Ramos (cell line): ENCODE results near the gene KLHDC8B.

Experiments
- in situ Hi-C: fragments of 300-500 bp; cut with MboI; formaldehyde crosslinking; loops from one replicate; pipeline ENCODE4 v1.14.3; 2022; ENCODE audit warnings: low sequenced_read_pairs; ENCODE audit not compliant: unreplicated experiment

KLHDC8B gene

DNA sequence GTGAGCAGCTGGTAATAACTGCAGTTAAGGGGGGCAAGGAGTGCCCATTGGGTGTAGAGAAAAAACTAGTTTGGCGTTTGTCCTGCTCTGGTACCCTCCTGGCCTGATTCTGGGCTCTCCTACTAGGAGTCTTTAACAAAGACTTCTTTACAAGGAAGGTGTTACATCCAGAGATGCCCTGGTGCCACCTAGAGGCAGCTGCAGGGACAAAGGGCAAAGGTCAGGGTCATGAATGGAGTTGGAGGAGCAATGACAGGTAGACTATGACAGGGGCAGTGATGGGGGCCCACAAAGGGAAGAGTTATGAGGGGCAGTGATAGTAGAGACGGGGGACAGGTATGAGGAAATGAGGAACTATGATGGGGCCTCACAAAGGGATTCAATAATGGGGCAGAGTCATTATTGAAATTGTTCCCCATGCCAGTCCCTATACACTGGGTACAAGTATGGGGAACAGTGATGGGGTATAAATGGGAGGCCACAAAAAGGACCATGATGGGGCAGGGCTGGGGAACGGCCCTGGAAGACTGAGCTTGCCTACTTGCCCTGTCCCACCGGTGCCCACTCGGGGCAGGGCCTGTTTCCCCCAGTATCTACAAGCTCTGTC lies 13.2 kb upstream of the KLHDC8B start:
- in situ Hi-C loops, result no loop called here

DNA sequence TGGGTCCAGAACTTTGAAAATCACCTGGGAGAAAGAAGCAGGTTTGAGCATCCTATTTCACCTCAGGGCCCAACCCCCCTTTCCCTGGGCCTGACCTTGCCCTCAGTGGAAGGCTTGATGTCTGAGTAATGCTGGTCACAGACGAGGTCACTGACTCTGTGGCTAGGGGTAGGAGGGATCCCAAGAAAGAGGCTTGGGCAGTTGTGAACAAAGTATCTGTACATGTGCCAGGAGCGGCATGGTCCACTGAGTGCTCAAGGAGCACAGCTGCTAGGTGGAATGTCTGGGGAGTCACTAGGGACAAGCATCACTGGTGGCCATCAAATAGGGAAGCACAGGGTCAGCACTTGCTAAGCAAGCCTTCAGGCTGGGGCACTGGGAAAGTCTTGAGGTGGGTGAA lies 12.6 kb upstream of the KLHDC8B start:
- in situ Hi-C loops, result no loop called here

DNA sequence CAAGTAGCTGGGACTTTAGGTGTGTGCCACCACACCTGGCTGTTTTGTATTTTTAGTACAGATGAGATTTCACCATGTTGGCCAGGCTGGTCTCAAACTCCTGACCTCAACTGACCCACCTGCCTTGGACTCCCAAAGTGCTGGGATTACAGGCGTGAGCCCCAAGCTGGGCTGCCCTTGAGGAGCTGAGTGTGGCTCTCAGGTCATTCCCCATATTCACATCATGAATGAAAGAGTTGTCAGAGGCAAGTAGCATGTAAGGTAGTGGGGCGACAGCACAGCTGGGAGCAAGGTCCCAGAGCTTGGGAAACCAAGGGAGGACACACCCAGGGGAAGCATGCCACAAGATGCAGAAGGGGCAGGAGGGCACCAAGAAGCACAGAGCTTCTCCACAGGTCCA lies 10.2 kb upstream of the KLHDC8B start:
- in situ Hi-C loops, result loop anchor here (10.0 kb wide), 1 partner anchor 294 kb away; no protein-coding TSS in a partner anchor

DNA sequence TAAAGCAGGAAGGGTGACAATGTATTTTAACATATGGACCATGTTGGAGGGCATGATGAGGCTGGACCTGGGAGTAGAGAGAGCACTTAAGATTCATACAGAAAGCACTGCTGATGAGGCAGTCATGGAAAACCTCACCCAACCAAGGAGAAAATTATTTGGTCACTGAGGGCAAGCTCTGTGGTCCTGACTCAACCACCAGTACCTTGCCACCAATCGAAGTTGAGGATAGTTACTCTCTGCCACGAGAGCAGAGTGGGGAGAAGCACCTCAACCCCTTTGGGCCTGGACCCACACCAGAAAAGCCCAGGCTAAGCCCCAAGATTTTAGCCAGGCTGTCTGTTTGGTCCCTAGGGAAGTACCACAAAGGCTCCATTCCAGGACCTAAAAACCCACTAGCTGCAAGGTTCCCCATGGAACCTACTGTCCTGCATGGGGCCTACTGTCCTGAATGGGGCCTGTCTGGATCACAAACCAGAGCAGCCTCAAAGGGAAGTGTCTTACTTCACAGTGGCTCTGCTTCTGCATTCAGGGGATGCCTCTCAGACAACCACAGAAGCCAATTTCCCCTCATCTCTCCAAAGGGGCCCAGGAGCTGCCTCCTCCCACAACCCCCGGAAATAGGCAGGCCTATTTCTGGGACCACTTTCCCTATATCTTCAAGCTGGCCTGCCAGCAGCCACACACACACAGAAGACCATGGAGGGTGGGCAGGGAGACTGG lies 9.4 kb upstream of the KLHDC8B start:
- in situ Hi-C loops, result loop anchor here (10.0 kb wide), 1 partner anchor 293 kb away; no protein-coding TSS in a partner anchor

DNA sequence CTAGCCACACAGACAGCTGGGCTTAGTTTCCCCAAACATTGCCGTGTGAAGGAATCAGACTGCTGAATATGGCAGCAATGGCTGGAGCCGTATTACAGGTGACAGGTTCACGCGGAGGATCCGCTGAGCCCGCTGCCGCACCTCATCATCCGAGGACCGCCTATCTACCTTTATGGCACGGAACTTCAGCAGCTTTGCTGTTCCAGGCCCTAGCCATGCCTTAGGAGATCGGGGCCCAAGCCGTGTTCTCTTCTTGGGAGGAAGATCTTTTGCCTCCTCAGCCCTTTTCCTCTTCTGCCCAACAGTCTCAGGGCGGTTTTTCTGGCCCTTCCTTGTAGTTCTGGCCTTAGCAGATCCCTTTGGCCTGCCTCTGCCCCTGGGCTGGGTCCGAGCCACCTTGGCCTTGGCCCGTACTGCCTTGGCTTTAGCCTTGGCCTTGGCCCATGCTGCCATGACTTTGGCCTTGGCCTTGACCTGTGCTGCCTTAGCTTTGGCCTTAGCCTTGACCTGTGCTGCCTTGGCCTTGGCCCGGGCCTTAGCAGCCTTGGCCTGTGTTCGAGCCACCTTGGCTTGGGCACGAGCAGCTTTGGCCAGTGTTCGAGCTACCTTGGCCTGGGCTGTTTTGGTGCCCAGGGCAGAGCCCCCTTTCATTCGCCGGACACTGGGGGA lies 8.5 kb upstream of the KLHDC8B start:
- in situ Hi-C loops, result loop anchor here (10.0 kb wide), 1 partner anchor 292 kb away; no protein-coding TSS in a partner anchor

DNA sequence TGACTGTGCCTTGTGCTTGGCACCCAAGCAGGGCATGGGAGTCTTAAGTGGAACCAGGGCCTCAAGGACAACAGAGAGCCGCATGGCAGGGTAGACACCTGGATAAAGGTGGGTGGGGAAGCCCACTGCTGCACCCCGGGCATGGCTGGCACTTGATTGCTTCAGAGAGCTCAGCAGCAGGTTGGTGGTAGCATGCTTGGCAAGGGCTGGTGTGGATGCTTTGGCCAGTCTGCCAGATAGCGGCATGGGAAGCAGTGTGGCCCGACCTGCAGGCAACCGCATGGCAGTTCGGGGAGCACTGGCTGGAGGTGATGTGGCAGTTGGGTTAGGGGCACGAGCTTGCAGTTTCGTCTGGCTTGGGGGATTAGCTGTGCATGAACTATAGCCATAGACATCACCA lies 7.8 kb upstream of the KLHDC8B start:
- in situ Hi-C loops, result loop anchor here (10.0 kb wide), 1 partner anchor 291 kb away; no protein-coding TSS in a partner anchor

DNA sequence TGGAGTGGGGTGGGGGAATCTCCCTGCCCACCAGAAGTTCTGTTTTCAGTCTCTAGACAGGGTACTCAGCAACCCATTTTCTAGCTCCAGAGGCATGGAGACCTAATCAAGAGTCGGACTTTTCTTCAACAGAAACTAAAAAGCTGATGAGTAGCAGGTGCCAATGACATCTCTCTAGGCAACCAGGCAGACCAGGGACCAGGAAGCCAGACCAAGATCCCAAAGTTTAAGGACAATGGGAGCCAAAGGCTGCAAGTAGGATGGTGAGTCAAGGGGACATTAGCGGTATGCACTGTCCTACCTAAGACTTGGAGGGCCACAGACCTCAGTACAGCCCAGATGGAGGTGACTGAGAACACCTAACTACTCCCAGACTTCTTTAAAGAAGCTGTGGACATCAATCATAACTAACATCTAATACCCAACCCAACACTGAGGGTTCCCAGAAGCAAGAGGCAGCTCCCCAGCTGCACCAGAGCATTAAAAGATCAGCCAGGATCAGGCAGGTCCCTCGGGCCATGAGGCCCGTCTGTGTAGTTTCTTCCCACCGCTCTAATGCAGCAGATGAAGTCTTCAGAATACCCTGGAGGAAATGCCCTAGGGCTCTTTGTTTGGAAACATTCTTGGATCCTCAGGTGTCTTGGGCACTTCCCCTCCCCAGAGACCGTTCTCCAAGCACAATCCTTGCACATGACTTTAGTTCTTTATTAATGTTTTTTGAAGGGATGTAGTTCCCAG lies 6.2 kb upstream of the KLHDC8B start:
- in situ Hi-C loops, result loop anchor here (10.0 kb wide), 1 partner anchor 290 kb away; no protein-coding TSS in a partner anchor

DNA sequence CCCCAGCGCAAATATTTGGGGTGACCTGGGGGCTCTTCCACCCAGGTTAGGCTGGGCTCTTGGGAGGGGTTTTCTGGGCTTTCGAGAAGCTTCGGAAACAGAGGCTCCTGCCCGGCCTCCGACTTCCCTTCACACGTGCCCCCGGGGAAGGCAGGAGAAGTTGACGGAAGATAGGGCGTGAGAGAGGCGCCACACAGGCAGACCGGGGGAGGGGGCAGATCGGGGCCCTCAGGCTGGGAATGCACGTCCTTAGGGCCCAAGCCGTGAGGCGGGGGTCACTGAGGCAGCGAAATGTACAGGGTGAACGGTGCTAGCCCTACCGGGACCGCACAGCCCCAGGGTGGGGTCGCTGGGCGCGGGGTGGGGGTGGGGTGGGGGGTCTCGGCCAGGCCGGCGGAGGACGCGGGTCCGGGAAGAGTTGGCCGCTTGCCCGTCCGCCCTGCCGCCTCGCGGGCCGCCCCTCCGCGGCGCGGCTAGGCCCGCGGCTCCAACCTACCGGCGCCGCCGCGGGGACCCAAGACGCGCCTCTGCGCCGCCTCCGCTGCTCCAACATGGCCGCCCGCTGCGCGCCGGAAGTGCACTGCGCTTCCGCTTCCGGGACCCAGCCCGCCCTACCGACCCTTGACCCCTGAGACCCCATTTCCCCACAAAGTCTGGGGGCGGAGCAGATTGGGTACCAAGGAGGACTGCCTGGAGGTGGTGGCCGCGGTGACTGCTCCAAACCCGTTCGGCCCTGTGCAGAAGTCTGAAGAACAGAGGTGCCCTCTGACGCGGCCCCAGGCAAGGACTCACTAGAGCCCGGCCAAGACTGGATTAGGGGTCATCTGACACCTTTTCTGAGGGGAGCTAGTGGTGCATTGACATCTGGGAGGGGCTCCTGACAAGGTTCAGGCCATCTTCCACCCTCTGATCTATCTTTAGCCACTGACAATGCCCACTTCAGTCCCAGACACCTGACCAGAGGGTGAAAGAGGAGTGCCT lies 5.3 kb upstream of the KLHDC8B start, which contains the start of gene CCDC71:
TSS of gene CCDC71 (minus strand) at position 561 of the 981 bp plus-strand sequence. CDS start 2,123 bp downstream, outside the sequence.
- in situ Hi-C loops, result loop anchor here (10.0 kb wide), 1 partner anchor 289 kb away; no protein-coding TSS in a partner anchor

DNA sequence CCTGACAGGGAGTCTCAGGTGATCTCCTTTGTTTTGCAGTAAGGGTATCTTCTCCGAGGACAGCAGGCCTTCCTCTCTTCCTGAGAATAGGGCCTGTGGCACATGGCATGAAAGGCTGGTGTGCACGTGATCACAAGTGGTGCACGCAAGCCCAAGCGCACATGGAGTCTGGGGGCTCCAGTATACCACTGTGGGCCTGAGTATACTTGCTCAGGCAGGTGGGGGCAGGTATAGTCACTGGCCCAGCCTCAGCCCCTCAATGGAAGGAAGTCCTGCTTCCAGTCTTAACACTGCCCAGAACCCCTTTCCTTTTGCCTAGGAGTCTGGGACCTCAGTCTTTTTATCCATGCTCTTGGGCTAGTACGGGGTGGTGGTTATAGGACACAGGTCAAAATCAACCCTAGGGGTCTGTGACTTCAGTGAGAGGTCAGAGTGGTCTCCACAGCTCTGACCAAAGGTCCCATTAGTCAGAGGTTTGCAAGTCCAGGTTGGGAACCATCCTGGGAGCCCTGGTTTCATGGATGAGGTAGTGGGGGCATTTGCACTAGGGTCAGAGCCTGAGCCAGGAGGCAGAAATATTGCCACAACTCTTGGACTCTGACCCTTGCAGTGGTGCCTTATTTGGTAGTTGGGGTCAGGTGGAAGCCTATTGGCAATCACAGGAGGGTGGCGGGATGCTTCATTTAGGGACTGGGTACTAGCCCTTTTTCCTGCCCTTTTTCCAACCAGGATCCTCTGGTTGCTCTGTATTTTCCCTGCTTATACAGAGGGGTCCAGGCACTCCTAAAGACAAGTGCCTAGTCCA lies 4.4 kb upstream of the KLHDC8B start:
- in situ Hi-C loops, result loop anchor here (10.0 kb wide), 1 partner anchor 288 kb away; no protein-coding TSS in a partner anchor

DNA sequence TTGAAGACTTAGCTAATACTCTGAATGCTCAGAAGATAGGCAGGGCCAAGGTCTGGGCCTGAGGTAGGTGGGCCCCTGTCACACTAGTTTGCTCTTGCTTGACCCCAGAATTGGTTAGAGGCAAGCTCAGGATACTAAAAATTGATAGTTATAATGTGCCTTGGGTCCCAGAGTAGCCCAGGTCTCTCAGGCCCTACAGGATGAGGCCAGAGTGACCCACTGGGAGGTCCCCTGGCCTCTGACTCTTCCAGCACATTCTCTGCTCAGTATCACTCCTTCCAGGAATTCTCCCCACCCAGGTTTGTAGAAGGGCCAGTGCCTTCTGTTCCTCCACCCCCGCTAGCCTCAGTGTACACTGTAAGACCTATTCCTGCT lies 667 bp upstream of the KLHDC8B start:
- in situ Hi-C loops, result no loop called here

DNA sequence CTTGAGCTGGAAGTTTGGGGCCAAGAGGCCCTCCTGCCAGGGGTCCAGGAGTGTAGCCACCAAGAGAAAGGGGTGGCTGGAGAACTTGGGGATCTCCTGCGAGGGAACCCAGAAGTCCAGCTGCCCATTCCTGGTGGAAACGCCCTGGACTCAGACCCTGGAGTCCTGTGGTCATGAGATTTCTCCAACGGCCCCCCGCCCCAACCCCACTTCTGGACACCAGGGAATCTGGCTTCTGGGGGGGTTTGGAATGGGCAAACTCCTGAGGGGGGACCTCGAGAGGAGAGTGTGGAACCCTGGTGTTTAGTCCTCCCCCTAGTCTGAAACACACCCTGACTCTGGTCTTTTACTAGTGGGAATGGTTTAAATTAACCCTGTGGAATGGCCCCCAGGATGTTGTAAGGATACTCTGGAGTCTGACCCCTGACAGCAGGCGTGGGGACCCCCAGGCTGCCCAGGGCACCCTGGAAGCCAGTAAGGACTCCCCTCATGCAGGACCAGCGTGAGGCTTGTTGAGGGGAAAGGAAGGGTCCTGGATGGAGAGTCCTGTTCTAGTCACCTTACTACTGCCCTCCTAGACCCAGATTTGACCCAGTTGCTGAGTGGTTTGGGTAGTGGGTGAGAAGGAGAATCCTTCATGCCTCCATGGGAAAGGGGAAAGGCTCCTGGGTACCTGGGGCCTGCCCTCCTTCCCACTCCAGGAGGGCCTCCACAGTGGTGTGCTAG lies 540 bp downstream of the KLHDC8B start:
- in situ Hi-C loops, result no loop called here

DNA sequence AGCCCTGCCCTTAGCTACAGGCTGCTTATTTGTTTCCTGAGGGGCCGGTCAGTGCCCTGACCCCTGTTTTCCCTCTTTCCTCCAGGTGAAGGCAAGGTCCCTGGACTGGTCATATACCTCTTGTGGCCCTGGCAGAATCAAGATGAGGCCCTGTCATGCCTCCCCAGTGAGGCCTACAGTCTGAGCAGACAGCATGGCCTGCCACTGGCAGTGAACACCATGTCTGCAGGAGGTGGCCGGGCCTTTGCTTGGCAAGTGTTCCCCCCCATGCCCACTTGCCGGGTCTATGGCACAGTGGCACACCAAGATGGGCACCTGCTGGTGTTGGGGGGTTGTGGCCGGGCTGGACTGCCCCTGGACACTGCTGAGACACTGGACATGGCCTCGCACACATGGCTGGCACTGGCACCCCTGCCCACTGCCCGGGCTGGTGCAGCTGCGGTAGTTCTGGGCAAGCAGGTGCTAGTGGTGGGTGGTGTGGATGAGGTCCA lies 1.2 kb downstream of the KLHDC8B start:
- in situ Hi-C loops, result no loop called here

DNA sequence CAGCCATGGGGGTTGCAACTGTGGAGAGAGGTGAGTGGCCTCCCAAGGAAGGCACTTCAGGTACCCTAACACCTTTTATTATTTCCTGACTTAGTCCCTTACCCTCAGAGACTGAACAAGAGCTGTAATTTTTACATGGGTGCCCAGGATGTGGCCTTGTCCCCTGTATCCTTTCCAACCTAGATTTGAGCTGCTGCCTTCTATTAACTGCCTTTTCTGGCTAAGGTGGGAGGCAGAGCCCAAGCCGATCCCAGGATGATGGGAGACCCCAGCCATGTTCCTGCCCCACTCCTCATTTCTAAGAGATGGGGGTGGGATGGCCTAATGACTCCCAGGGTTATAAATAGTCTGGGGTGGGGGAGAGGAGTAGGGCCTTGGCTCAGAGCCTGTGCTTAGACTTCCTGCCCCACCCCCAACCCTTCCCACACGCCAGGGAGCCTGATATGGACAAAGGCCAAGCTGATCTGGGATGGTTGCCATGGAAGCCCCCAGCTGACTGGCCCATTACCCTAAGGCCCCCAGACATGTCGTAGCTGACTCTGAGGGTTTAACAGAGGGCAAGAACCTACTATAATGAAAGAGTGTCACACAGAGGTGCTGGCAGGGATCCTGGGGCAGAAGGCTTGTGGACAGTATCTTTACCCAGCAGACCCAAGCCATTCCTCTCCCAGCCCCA lies 1.9 kb downstream of the KLHDC8B start:
- in situ Hi-C loops, result no loop called here

DNA sequence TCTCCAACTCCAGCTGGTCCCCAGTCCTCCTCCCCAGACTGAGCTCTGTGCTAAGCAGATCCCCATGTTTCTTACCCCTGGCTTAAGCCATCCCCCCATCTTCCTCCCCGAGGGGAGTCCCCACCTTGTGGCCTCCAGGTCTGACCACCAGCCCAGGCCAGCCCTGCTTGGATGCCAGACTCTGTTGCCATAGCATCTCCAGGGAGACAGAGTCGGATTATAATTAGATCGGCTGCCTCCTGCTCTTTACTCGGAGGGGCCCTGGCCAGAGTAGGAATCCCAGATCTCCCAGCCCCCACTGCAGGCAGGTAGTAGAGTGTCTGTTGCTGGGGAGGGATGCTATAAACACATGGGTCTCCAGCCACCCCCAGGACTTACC lies 2.4 kb downstream of the KLHDC8B start:
- in situ Hi-C loops, result no loop called here

DNA sequence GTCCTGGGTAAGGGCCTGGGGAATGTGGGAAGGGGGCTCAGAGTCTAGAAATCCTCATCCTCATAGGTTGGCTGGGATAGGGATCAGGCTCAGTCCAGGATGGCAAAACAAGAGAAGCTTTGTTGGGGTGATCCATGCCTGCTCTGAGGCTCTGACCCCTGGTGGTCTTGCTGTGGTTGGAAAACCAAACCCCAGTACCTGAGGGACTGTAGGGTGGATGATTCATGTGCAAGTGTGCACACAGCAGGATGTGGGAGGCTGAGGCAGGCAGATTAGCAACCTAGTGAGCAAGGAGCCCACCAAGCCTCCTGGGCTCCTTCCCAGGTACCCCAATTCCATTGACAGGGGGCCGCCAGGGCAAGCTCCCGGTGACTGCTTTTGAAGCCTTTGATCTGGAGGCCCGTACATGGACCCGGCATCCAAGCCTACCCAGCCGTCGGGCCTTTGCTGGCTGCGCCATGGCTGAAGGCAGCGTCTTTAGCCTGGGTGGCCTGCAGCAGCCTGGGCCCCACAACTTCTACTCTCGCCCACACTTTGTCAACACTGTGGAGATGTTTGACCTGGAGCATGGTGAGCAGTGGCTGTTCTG lies 3.1 kb downstream of the KLHDC8B start:
- in situ Hi-C loops, result no loop called here

DNA sequence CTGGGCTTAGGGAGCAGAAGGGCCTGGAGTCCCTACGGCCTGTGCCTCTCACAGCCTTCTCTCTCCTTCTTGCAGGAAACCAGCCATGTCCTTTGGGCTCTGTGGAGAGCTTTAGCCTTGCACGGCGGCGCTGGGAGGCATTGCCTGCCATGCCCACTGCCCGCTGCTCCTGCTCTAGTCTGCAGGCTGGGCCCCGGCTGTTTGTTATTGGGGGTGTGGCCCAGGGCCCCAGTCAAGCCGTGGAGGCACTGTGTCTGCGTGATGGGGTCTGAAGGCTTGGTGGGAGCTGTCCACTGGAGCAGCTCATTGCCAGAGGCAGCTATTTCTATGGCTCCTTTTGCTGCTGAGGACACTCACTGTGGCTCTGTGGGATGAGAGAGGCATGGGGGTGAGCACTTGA lies 4.1 kb downstream of the KLHDC8B start:
- in situ Hi-C loops, result no loop called here

DNA sequence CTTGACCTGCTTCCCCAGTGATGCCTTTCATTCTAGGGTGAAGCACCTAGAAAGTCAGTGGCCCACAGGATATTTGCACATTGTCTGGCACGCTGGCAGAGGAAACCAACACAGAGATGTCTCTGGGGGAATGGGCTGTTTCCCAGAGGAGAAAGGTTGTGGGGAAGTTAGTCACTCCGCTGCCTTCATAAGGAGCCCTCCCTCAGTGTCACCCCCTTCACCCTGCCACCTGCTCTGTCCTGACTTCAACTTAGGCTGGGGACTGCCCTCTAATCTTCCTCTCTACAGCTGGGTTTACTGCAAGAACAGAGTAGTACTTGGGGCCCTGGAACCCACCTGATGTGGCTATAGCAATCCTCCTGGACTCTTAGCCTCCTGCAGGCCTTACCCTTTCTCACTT lies 5.7 kb downstream of the KLHDC8B start:
- in situ Hi-C loops, result no loop called here
